HTR-8/SVneo (cell line): ENCODE measurements around the gene ARHGAP6.
A peak's percentile ranks its signal among the peaks of the same experiment; 100 is the strongest.

Experiments
- DNase-seq: peaks from one replicate; pipeline ENCODE4 v3.0.0; 2011; ENCODE audit warnings: low spot score, mixed read lengths; ENCODE audit not compliant: insufficient read length
- FAIRE-seq: peaks from 2 replicates; lab custom pipeline; 2011; peaks lifted over from hg19 to GRCh38; lab: Jason Lieb, UNC

Gene ARHGAP6

DNA sequence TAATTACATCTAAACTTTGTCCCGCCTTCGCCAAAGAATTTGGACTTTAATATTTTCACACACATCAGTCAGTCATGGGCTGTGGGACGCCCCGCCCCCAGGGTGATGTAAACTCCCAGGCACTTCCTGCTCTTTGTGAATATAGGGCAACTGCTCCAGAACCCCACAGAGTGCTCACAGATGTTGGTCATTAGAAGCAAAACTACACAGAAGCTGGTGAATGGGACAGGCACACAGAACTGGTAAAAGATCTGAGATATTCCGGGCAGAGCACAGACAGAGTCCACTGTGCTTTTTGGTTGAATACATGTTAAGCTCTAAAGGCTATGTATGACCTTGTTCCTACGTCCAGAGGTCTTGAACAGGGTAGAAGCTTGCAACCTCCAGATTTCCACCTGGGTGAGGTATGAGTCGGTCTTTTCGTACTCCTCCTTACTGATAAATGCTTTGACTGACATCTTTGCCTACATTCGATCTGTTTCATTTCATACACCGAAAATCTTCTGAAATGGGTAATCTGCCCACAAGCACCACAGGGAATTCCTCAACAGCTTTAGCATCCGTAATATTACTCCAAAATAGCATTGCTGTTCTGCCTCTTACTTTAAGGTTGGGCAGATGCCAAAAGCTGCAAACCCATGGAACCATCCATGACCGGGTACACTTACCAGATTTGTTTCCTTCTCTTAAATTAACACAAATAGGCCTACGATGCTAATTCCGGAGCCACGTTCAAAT lies 227.9 kb downstream of the ARHGAP6 start:
- DNase-seq = no peak
- no peak for FAIRE-seq

DNA sequence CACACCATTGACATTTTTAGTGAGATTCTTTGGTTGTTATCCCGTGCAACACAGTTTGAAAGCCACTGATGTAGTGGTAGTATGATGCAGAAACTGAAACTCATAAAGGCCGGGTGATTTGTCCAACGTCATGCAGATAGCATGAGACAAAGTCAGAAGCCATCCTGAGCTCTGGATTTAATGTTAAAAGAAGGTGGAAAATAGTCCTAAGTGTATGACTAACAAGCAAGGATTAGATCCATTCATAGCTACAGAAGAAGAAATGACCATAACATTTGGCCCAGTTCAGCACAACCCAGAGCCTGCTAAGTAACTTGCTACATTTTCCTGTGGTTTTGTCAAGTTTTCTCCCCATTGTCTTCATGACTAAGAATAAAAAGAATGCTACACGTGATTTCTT lies 230.2 kb downstream of the ARHGAP6 start:
- DNase-seq = no peak

DNA sequence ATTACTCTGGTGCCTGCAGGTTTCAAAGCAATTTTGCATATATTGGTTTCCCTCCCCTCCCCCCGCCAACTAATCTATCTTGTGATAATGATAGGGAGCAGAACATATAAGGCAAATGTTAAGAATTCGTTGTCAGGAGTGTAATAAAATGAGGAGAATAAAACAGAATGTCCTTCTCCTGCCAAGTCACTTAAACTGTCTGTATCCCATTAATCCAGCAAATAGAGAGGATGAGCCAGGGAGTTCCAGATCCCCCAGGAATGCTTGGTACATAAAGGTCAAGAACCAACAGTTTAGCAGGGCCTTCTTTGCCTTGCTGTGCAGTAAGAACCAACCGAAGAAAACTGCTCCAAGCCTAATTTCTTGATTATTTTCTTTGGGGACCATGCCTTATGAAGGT lies 231.1 kb downstream of the ARHGAP6 start:
- DNase-seq (no peak), FAIRE-seq (no peak)

More for the DNA sequence above, 230.2 kb downstream of the ARHGAP6 start:
- FAIRE-seq = no peak

DNA sequence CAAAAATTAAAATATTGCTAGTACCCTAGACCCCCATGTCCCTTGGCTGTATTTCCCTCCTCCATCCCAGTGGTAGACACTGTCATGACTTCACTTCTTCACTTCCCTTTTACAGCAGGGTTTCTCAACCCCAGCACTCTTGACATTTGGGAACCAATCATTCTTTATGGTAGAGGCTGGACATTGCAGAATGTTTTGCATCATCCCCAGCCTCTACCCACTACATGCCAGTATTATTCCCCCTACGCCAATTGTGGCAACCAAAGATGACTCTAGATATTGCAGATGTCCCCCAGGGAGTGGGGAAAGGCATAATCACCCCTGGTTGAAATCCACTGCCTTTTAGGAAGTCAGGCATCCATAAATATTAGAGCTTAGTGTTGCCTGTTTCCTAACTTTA lies 233.9 kb downstream of the ARHGAP6 start:
- no peak for FAIRE-seq
- no peak for DNase-seq

DNA sequence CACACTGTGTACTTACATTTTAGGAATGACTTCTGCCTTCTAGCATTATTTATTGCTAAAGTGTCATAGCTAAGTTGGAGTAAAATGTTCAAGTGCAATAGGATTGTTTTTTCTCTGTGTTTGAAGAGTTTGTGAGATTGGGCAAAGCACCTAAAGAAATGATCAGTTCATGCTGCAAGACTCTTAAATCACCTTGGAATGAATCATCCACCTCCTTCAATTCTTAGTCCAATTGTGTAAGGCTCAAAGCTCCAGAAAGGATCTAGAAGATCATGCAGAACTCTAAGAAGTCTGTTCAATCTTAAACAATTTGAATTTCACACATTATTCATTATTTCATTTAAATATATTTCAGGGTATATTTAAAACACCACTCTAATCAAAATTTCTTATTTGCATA lies 235.4 kb downstream of the ARHGAP6 start:
- DNase-seq (no peak), FAIRE-seq (no peak)

DNA sequence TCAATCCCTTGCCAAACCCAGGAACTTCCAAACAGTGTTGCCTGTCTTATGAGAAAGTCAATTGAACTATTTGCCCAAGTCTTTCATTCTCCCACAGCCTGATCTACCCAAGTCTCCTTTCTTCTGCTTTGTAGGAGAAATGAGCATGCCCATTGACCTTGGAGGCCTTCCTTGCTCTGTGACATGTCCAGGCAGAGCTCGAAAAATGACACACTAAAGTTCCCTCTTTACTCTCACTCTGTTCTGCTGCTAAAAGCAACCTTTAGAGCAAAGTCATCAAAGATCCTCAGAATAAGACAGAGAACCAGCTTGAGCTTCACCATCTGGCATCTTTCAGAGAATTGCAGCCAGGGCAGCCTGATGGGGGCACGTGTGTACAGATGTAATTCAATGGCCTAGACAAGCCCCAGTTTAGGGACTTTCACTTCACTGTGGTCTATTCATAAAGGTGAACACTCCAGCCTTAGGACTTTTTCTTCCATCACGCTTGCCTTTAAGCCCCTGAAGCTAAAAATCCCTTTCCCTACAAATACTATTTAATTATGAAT lies 236.1 kb downstream of the ARHGAP6 start:
- FAIRE-seq = no peak
- no peak for DNase-seq

DNA sequence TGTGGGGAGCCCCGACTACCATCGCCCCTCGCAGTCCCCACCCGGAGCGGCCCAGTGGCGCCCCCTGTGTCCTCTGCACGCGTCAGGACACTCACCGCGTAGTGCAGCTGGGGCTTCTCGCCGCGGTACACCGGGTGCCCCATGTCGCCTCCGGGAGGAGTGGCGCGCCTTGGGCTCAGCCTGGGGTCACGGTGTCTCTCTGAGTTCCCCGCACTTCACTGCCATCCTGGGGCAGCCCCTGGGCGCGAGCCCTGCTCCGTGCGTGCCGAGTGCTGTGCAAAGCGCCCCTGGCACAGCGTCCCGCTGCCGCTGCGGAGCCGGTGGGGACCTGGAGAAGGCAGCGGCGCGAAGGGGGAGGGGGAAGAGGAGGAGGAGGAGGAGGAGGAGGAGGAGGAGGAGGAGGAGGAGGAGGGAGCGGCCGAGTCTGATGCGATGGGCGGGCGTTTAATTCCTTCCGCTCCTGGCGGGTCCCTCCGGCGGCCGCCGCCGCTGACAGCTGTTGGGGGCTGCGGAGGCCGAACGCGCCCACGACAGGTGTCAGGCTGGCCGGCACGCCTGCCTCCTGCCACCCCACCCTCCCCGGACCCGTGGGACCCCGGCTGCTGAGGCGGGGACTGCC lies 238.2 kb downstream of the ARHGAP6 start:
- no peak for FAIRE-seq
- DNase-seq = no peak

DNA sequence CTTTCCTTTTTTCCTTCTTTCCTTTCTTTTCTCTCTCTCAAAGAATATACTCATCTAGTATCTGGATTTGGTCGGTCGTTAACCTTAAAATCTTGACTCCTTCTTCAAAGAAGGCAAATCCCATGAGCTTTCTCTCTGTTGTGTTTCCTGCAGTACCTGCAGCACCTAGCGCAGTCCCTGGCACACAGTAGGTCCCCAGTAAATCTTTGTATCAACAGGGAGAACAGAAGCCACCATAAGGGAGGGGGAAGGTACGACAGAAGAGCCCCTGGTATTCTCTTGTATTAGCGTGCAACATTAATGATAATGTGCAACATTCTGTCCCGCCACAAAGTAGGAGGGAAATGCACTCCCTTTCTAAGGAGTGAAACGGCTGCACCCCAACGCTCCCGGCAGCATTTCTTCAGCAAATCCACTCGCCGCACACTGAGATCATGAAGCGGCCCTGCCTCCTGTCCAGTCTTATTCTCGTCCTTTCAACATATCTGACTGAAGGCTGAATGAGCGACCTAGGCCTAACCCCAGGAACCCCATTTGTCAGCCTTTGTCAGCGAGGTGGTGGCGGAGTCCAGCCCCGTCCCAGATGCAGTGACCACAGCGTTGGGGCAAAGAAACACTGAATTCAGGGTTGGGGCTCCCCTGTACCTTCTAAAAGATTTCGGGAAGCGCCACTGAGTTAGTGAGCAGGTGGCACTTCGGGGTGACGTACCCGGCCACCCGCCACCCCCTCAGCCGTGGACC lies 238.8 kb downstream of the ARHGAP6 start:
- DNase-seq (no peak), FAIRE-seq (no peak)

DNA sequence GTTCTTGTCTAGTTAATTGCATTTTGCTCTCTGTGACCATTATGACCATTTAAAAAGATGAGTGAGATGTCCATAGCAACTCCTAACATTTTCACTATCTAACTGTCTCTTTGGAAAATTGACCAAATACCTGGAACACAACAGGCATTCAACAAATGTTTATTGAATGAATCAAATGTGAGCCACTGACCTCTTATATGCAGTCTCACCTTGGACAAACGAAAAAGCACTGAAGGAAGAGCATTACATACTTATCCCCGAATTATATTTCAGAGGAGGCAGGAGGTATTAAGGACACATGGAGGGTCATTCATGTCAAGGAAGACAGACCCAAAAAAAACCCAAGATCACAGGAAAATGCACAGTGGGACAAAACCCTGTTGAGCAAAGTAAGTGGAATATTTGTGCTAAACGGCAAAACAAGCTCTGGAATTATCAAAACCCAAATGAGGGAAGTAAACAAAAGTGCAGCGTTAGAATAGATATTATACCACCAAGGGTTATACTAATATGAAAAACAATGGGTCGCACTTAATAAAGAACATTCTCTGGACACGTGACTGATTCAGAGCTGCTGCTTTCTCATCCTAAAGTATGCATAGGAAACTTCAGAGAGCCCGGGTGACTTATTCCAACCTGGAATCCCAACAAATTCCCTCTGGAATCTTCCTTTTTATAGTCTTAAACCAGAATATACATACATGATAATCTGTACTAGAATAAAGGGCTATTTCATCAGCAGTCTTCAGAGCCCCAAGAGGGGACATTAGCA lies 240.6 kb downstream of the ARHGAP6 start:
- no peak for FAIRE-seq
- DNase-seq = no peak

DNA sequence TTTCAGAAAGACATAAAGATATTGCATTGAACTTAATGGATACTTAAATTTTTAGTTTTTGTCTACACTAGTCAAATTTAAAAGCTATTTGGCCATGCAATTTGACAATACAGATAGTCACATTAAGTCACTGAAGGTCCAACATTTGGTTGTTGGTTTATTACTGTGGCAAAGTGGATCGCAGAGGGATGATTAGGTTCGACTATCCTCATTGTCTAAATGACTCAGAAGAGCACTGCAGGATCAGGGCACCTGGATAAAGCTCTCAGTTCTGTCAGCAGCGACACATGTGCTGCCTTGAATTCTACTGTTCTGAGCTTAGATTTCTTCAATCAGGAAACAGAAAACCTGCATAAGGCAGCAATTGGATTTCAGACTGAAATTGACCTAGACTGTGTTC lies 241.8 kb downstream of the ARHGAP6 start:
- FAIRE-seq (no peak), DNase-seq (no peak)

DNA sequence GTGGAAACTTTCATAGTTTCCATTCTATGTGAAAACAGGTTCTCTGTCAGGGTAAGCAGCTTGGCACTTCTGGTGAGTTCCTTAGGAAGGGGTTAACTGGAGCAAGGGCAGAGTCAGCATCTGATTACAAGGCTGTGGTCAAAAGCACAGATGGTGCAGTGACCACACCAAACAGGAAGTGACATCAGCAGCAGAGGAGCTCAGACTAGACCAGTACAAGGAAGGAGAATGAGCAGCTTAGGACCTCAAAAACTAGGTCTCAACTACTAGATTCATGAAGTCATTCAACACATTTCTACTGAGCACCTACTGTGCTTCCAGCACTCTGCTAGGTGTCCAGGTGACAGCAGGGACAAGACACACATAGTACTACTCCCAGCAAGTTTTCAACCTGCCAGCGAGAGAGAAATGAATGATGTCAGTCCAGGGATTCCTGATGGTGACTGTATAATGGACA lies 242.3 kb downstream of the ARHGAP6 start:
- peak; percentile 37 for DNase-seq
- FAIRE-seq = no peak

DNA sequence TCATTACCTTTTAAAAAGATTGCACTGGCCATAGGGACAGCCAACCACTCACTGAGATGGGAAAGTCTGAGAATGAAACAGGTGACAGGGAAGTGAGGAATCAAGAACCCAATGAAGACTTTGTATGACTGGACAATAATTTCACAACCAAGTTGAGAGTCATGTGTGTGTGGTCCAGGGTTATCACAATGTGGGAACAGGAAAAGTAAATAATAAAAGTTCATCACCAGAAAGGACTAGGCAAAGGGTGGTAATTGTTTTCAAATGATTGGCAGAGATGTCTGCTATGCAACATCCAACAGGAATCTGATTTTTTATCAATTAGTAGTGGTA lies 243.2 kb downstream of the ARHGAP6 start:
- FAIRE-seq = no peak
- DNase-seq = no peak

DNA sequence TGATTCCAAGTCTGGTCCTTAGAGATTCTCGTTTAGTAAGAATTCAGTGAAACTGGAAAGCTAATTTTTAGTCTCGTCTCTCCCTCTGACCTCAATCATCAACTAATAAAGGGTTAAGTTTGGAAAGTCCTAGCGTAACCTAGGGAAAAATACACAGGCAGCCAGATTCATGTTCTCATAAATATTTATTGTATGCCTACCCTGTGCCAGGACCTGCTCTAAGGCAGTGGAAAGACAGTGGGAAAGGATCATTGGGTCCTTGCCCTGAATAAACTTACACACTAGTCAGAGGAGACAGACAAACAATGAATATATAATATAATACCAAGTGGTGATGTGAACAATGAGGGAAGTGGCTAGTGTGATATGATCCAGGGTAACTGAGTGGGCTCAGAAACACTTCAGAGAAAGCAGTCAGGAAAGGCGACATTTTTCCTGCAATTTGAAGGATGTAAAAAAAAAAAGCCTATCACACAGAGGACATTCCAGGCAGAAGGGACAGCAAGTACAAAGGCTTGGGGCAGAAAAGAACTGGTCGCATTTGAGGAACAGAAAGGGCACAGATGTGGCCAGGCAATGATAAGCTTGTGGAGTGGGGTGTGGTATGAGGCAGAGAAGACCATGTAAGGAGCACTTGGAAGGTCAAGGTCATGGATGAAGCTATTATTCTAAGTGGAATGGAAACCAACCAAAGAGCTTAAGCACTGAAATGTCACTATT lies 243.8 kb downstream of the ARHGAP6 start:
- FAIRE-seq = no peak

DNA sequence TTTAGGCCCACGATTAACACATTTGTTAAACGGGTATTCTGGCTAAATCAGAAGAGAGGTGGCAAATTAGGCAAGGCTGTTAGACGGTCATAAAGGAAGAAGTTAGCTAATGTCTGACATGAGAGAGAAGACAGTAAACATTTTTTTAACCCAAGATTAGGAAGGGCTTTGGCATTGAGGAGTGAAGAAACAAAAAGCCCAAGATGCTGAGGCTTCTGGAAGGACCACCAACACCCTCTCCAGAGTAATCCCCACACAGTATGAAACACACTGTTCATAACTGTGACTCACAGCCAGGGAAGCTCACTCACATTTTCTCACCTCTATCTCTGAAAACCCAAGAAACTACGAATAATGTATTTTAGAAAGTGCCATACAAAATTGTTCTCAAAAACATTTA lies 244.9 kb downstream of the ARHGAP6 start:
- no peak for DNase-seq
- no peak for FAIRE-seq

More for the DNA sequence above, 243.8 kb downstream of the ARHGAP6 start:
- no peak for DNase-seq

DNA sequence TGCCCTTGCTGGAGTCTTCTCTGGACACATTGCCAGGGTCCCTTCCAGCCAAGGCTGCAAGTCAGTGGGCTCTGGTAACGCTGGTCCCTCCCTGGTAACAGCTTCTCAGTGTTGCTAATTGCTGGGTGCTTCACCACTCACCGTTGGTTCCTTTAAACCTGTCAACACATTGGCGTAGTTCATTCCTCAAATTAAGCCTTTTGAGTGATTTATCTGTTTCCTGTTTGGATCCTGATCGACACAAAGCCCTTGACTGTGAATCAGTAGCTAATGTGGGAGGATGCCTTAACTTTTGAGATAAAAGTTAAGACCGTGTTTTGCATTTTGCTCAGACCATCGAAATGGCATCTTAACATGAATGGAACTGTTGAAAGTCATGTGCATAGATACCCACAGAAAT lies 246.6 kb downstream of the ARHGAP6 start:
- FAIRE-seq = no peak

DNA sequence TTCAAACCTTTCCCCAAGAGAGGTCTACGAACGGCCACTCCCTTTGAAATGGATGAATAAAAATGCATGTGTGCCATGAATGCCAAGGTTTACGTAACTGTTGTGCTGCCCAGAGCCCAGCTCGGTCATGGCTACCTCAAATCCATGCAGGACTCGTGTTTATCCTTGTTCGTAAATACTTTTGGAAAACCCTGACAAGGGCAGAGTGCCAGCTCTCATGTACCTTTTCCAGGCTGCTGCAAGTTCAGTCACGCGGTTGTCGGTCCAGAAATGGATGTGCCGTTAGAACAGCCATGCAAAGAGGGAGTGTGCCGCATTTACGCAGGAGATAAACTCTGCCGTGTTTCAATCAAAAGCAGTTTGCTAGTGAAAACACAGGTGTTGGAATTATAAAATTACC lies 249.1 kb downstream of the ARHGAP6 start:
- no peak for FAIRE-seq
- DNase-seq = no peak

More for the DNA sequence above, 246.6 kb downstream of the ARHGAP6 start:
- no peak for DNase-seq

DNA sequence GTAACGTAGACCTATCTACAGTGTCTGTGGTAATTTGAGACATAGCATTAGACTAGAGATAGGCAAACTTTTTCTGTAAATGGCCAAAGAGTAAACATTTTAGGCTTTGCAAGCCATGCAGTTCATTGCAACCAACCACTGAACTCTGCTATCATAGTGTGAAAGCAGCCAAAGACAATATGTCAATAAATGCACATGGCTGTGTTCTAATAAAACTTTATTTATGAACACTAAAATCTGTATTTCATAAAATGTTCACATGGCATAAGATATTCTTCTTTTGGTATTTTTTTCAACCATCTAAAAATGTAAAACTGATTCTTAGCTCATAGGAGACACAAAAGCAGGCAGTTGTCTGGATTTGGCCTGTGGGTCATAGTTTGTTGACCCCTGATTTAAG lies 251.6 kb downstream of the ARHGAP6 start:
- DNase-seq = no peak
- FAIRE-seq = no peak

DNA sequence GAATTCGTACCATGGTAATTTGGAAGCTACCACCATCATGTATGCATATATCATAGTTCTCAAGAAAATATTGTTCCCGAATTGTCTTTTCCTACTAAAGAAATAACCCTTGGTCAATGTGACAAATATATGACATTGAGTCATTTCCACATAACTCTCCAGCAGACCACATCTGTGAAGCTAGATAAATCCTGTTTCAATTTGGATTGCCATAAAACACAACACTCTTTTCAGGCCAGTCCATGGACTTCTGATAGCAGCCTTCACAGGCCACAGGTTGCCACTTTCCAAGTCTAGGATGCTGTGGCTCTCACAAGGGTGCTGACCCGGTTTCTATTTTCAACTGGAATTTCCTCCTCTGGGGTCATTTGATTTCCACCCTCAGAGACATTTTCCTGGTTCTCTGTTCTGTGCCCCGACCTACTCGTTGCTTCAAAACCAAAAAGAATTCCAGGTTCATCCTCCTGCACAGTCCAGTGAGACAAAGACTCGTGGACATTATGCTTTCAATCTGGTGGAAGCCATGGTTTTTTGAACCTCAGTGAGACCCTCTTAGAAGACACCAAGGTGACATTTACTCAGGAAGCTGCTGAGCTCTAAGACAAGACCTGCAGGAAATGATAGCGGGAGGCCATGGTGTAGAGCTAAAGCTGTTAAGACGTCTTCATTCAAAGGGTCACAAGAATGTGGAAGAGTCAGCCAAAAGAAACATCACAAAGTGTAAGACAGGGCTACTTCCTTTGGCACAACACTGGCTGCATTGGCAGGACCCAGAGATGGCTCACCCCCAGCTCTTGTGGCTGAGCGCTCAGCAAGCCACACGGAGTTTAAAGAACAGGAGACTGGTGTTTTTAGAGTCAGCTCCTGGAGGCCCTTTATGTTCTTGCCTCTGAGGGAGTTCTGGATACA lies 252.8 kb downstream of the ARHGAP6 start:
- FAIRE-seq (no peak), DNase-seq (no peak)

DNA sequence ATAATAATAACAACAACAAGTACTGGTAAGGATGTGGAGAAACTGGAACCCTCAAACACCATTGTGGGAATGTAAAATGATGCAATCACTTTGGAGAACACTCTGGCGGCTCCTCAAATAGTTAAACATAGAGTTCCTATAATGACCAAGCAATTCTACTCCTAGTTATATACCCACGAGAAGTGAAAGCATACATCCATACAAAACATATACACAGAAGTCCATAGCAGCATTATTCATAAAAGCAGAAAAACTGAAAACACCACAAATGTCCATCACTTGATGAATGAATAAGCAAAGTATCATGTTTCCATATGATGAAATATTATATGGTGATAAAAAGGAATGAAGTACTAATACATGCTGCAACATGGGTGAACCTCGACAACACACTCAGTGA lies 255.8 kb downstream of the ARHGAP6 start:
- DNase-seq (no peak), FAIRE-seq (no peak)
